Body of pancreas (tissue), 4 donors: Measurements from ENCODE around the gene PPP6R3. TPM values are rescaled to one million over a fixed set of nuclear protein-coding genes. Genes with fewer than 3 reads are reported as not detected.

ENCODE experiments used
- ATAC-seq: fragments of 150-250 bp; one replicate; pipeline ENCODE4 v1.9.1; 2016
- DNase-seq, 4 donors: peaks; one replicate each; pipeline ENCODE4 v3.0.0-alpha.2; 2019
- H3K27ac ChIP-seq, 4 donors: fragments of 200-600 bp; sonication (generic); 1 replicate in 3 of 4; 2 replicates in 1 of 4; pipeline versions ENCODE4 v1.5.1 to v1.6.1; 2016 to 2019; ENCODE audit warnings: mild to moderate bottlenecking in 1 of 4, mixed read lengths in 1 of 4, moderate library complexity in 1 of 4
- H3K27me3 ChIP-seq, 2 donors: fragments of 200-600 bp; sonication (generic); one replicate each; pipeline ENCODE4 v1.6.0; 2016; ENCODE audit warnings: mild to moderate bottlenecking in 1 of 2
- H3K36me3 ChIP-seq, 2 donors: fragments of 200-600 bp; sonication (generic); replicated peaks in 1 of 2; 2 replicates each; pipeline ENCODE4 v1.5.1; 2016; ENCODE audit warnings: low read depth in 2 of 2; ENCODE audit not compliant: insufficient read depth in 1 of 2
- H3K4me1 ChIP-seq: fragments of 200-600 bp; sonication (generic); one replicate; pipeline ENCODE4 v1.6.0; 2016
- H3K4me3 ChIP-seq, 2 donors: fragments of 200-600 bp; sonication (generic); 1 replicate in 1 of 2; 2 replicates in 1 of 2; pipeline ENCODE4 v1.5.1; 2016 to 2019
- H3K9me3 ChIP-seq, 3 donors: fragments of 200-600 bp; sonication (generic); 1 replicate in 2 of 3; 2 replicates in 1 of 3; pipeline ENCODE4 v1.5.1; 2016
- CTCF ChIP-seq, 7 experiments: fragments of 450-650 bp in 4 of 7; fragments of 200-600 bp in 3 of 7; sonication (generic) in 3 of 7; IDR thresholded peaks; one replicate each; pipeline ENCODE4 v1.5.1; 2016 to 2019; ENCODE audit warnings: antibody characterized with exemption in 7 of 7
- POLR2A ChIP-seq, 3 donors: fragments of 450-650 bp; IDR thresholded peaks; one replicate each; pipeline ENCODE4 v1.6.1; 2016; ENCODE audit warnings: antibody characterized with exemption in 3 of 3, mild to moderate bottlenecking in 2 of 3
- WGBS, 2 donors: methylation state at CpG; one replicate each; pipeline ENCODE4 v1.1.5; 2017; 5-methylcytosine and 5-hydroxymethylcytosine counted together
- intact Hi-C: fragments of 100-400 bp; cut with DNase I; formaldehyde crosslinking; loops from one replicate; pipeline ENCODE4 v1.15.1; 2023
- total RNA-seq, 2 donors: library from RNA; depleted of rRNA; stranded (reverse); fragments of >200 nt; gene quantifications; one replicate each; pipeline ENCODE4 v1.1.0, GENCODE V29; 2016

Gene PPP6R3
- total RNA-seq, 2 donors from 2014 or later = 92.9 to 94.9 TPM

GRCh38 chr11:68503792-68504191 lies 43.2 kb downstream of the PPP6R3 start:
- H3K9me3 ChIP-seq = no peaks in the 10 kb centered on the region
- no peaks in the 10 kb centered on the region for H3K27me3 ChIP-seq
- no peaks in the 10 kb centered on the region for H3K36me3 ChIP-seq
- TF ChIP-seq CTCF (IDR thresholded peaks at IDR 0.05) (no peak), POLR2A (IDR thresholded peaks at IDR 0.05) (no peak)
- no peak overlapping the region for H3K4me3 ChIP-seq
- no peak for DNase-seq
- no peak for ATAC-seq
- 42 to 57% methylated on average over 3 of the region's 3 CpGs for WGBS, 2 donors
- no peak overlapping the region for H3K27ac ChIP-seq
- peaks cover 55% of the 10 kb centered on the region for H3K4me1 ChIP-seq
- intact Hi-C loops = no loop called here

GRCh38 chr11:68504432-68505066 lies 44.0 kb downstream of the PPP6R3 start:
- Histone ChIP-seq H3K27ac (no peak overlapping the region), H3K27me3 (no peaks in the 10 kb centered on the region), H3K9me3 (no peaks in the 10 kb centered on the region), H3K36me3 (no peaks in the 10 kb centered on the region), H3K4me3 (no peak overlapping the region), H3K4me1 (peaks cover 47% of the 10 kb centered on the region)
- no peak for DNase-seq
- ATAC-seq = no peak
- TF ChIP-seq CTCF (IDR thresholded peaks at IDR 0.05) = no peak
- no peak for TF ChIP-seq POLR2A (IDR thresholded peaks at IDR 0.05)
- intact Hi-C loops = no loop called here
- WGBS, 2 donors = 55 to 66% methylated on average over 6 of the region's 6 CpGs

GRCh38 chr11:68505596-68505995 lies 45.0 kb downstream of the PPP6R3 start:
- intact Hi-C loops = no loop called here
- WGBS, 2 donors = 15 to 17% methylated on average over 2 of the region's 2 CpGs
- Histone ChIP-seq H3K4me1 (peaks cover 50% of the 10 kb centered on the region), H3K9me3 (no peaks in the 10 kb centered on the region), H3K36me3 (no peaks in the 10 kb centered on the region), H3K4me3 (no peak overlapping the region), H3K27ac (no peak overlapping the region), H3K27me3 (no peaks in the 10 kb centered on the region)
- DNase-seq (no peak), ATAC-seq (no peak)
- TF ChIP-seq CTCF (IDR thresholded peaks at IDR 0.05) = no peak
- TF ChIP-seq POLR2A (IDR thresholded peaks at IDR 0.05) = no peak

GRCh38 chr11:68506908-68507307 lies 46.4 kb downstream of the PPP6R3 start:
- Histone ChIP-seq H3K27me3 (no peaks in the 10 kb centered on the region), H3K36me3 (no peaks in the 10 kb centered on the region), H3K27ac (no peak overlapping the region), H3K4me1 (peaks cover 59% of the 10 kb centered on the region), H3K4me3 (no peak overlapping the region), H3K9me3 (no peaks in the 10 kb centered on the region)
- DNase-seq (no peak), ATAC-seq (no peak)
- intact Hi-C loops = no loop called here
- WGBS, 2 donors = 95 to 99% methylated on average over 3 of the region's 3 CpGs
- no peak for TF ChIP-seq POLR2A (IDR thresholded peaks at IDR 0.05)

GRCh38 chr11:68508425-68508824 lies 47.9 kb downstream of the PPP6R3 start:
- Histone ChIP-seq H3K4me3 (no peak overlapping the region), H3K9me3 (no peaks in the 10 kb centered on the region), H3K36me3 (no peaks in the 10 kb centered on the region), H3K27me3 (no peaks in the 10 kb centered on the region), H3K27ac (no peak overlapping the region), H3K4me1 (peaks cover 62% of the 10 kb centered on the region)
- DNase-seq (no peak), ATAC-seq (no peak)
- TF ChIP-seq CTCF (IDR thresholded peaks at IDR 0.05) (no peak), POLR2A (IDR thresholded peaks at IDR 0.05) (no peak)
- intact Hi-C loops = no loop called here
- 47 to 85% methylated on average over 2 of the region's 2 CpGs for WGBS, 2 donors
